IMR-90 (cell line): ENCODE results near the gene APOC1. TPM values are rescaled to one million over a fixed set of nuclear protein-coding genes. Genes with fewer than 3 reads are reported as not detected.

Source experiments
- ATAC-seq: fragments of 200-7000 bp; cut with Tn5 transposase; 2 replicates; pipeline ENCODE4 v1.9.1; 2020; ENCODE audit warnings: low read depth, mild to moderate bottlenecking, moderate library complexity
- BruUV-seq: library from RNA; stranded (reverse); fragments of 400-500 nt; replicated peaks from 2 replicates; lab custom pipeline; 2021; lab: Mats Ljungman, UMichigan
- CTCF ChIA-PET: fragments of 300-600 bp; formaldehyde crosslinking; extraction: SDS; loops from one replicate; lab custom pipeline; 2021; ENCODE audit warnings: antibody characterized with exemption; lab: Yijun Ruan, JAX
- POLR2A ChIA-PET: fragments of 300-600 bp; sonication (Branson Sonifier 250); formaldehyde crosslinking; loops from one replicate; lab custom pipeline; 2022; ENCODE audit warnings: antibody characterized with exemption; ENCODE audit not compliant: unreplicated experiment; lab: Charles Lee
- DNase-seq: peaks from one replicate; pipeline ENCODE4 v3.0.0; 2013
- H2AFZ ChIP-seq: replicated peaks from 2 replicates; pipeline ENCODE3; 2013; ENCODE audit warnings: low read length, mild to moderate bottlenecking; ENCODE audit not compliant: poor library complexity
- H2AK5ac ChIP-seq: 2 replicates; pipeline ENCODE4 v1.6.1; 2013; ENCODE audit warnings: low read depth, low read length, inconsistent platforms
- H2AK9ac ChIP-seq: replicated peaks from 2 replicates; pipeline ENCODE3; 2013; ENCODE audit warnings: mild to moderate bottlenecking, low read depth, low read length, moderate library complexity; ENCODE audit not compliant: poor library complexity
- H2BK120ac ChIP-seq: 2 replicates; pipeline ENCODE4 v1.6.1; 2013; ENCODE audit warnings: low read depth, low read length, inconsistent platforms
- H2BK15ac ChIP-seq: 3 replicates; pipeline ENCODE4 v1.6.1; 2013; ENCODE audit warnings: low read depth, low read length, inconsistent platforms
- H2BK20ac ChIP-seq: 2 replicates; pipeline ENCODE4 v1.6.1; 2013; ENCODE audit warnings: low read depth, mild to moderate bottlenecking, inconsistent platforms, low read length, moderate library complexity
- H2BK5ac ChIP-seq: 2 replicates; pipeline ENCODE4 v1.6.1; 2013; ENCODE audit warnings: mild to moderate bottlenecking, low read depth, low read length, inconsistent platforms; ENCODE audit not compliant: poor library complexity, severe bottlenecking
- H3K14ac ChIP-seq: replicated peaks from 2 replicates; pipeline ENCODE4 v1.6.1; 2013; ENCODE audit warnings: low read depth, low read length, inconsistent platforms
- H3K18ac ChIP-seq: 2 replicates; pipeline ENCODE4 v1.6.1; 2013; ENCODE audit warnings: low read depth, low read length, control low read depth
- H3K23ac ChIP-seq: 2 replicates; pipeline ENCODE4 v1.6.1; 2013; ENCODE audit warnings: low read depth, low read length, inconsistent platforms
- H3K27ac ChIP-seq: 2 replicates; pipeline ENCODE4 v1.5.1; 2013; ENCODE audit warnings: mild to moderate bottlenecking, control low read depth, low read length; ENCODE audit not compliant: insufficient read depth
- H3K27me3 ChIP-seq: 2 replicates; pipeline ENCODE4 v1.6.1; 2013; ENCODE audit warnings: low read length; ENCODE audit not compliant: control insufficient read depth, insufficient read depth
- H3K36me3 ChIP-seq: 2 replicates; pipeline ENCODE4 v1.6.1; 2013; ENCODE audit warnings: low read length, mixed read lengths; ENCODE audit not compliant: control insufficient read depth, insufficient read depth
- H3K4ac ChIP-seq: 2 replicates; pipeline ENCODE4 v1.6.1; 2013; ENCODE audit warnings: low read depth, low read length, inconsistent platforms
- H3K4me1 ChIP-seq: 2 replicates; pipeline ENCODE4 v1.6.1; 2013; ENCODE audit warnings: low read length, mixed read lengths; ENCODE audit not compliant: control insufficient read depth, insufficient read depth
- H3K4me2 ChIP-seq: 2 replicates; pipeline ENCODE4 v1.6.1; 2013; ENCODE audit warnings: low read depth, mild to moderate bottlenecking, control low read depth, low read length, moderate library complexity
- H3K4me3 ChIP-seq: 2 replicates; pipeline ENCODE4 v1.5.1; 2013; ENCODE audit warnings: low read depth, mild to moderate bottlenecking, control low read depth, low read length, moderate library complexity; ENCODE audit not compliant: insufficient read depth
- H3K56ac ChIP-seq: 2 replicates; pipeline ENCODE4 v1.6.1; 2013; ENCODE audit warnings: low read length, inconsistent platforms; ENCODE audit not compliant: insufficient read depth; ENCODE audit errors: extremely low read depth
- H3K79me1 ChIP-seq, 2 experiments: 2 replicates each; pipeline ENCODE4 v1.6.1; 2013; ENCODE audit warnings: low read length in 2 of 2, inconsistent platforms in 1 of 2, low read depth in 1 of 2
- H3K9ac ChIP-seq: 2 replicates; pipeline ENCODE4 v1.6.1; 2013; ENCODE audit warnings: low read depth, low read length, control low read depth
- H3K9me1 ChIP-seq: 2 replicates; pipeline ENCODE4 v1.6.1; 2013; ENCODE audit warnings: low read length, inconsistent platforms; ENCODE audit not compliant: insufficient read depth
- H3K9me3 ChIP-seq: 2 replicates; pipeline ENCODE4 v1.6.1; 2013; ENCODE audit warnings: low read length; ENCODE audit not compliant: control insufficient read depth, insufficient read depth
- H4K20me1 ChIP-seq: 2 replicates; pipeline ENCODE4 v1.6.1; 2013; ENCODE audit warnings: low read length, inconsistent platforms; ENCODE audit not compliant: insufficient read depth
- H4K5ac ChIP-seq: 2 replicates; pipeline ENCODE4 v1.6.1; 2013; ENCODE audit warnings: mild to moderate bottlenecking, low read depth, low read length, control low read depth
- H4K8ac ChIP-seq, 2 experiments: 2 replicates each; pipeline ENCODE4 v1.6.1; 2013; ENCODE audit warnings: low read depth in 2 of 2, low read length in 2 of 2, control low read depth in 1 of 2, inconsistent platforms in 1 of 2
- H4K91ac ChIP-seq: 2 replicates; pipeline ENCODE4 v1.6.1; 2013; ENCODE audit warnings: low read depth, low read length, inconsistent platforms; ENCODE audit not compliant: insufficient read depth
- BHLHE40 ChIP-seq: fragments of 150-350 bp; IDR thresholded peaks from 2 replicates; pipeline ENCODE4 v1.6.1; 2016; ENCODE audit warnings: mild to moderate bottlenecking, low read depth, low read length
- CEBPB ChIP-seq: IDR thresholded peaks from 2 replicates; pipeline ENCODE4 v1.6.1; 2012; ENCODE audit warnings: low read depth, low read length, improper control_type of control experiment
- CHD1 ChIP-seq: IDR thresholded peaks from 2 replicates; pipeline ENCODE4 v1.6.1; 2012; ENCODE audit warnings: low read depth, low read length, improper control_type of control experiment
- FOS ChIP-seq: fragments of 150-350 bp; IDR thresholded peaks from 2 replicates; pipeline ENCODE4 v1.6.1; 2016; ENCODE audit warnings: low read depth, low read length
- MAFK ChIP-seq: IDR thresholded peaks from 2 replicates; pipeline ENCODE4 v1.6.1; 2012; ENCODE audit warnings: low read depth, low read length, improper control_type of control experiment
- MAZ ChIP-seq: IDR thresholded peaks from 2 replicates; pipeline ENCODE4 v1.6.1; 2012; ENCODE audit warnings: low read depth, mild to moderate bottlenecking, low read length, improper control_type of control experiment, moderate library complexity, borderline replicate concordance
- MXI1 ChIP-seq: IDR thresholded peaks from 2 replicates; pipeline ENCODE4 v1.6.1; 2012; ENCODE audit warnings: low read depth, mild to moderate bottlenecking, low read length, moderate library complexity, borderline replicate concordance
- RCOR1 ChIP-seq: IDR thresholded peaks from 2 replicates; pipeline ENCODE4 v1.6.1; 2012; ENCODE audit warnings: mild to moderate bottlenecking, low read length, improper control_type of control experiment; ENCODE audit not compliant: insufficient replicate concordance
- SMC3 ChIP-seq: fragments of 150-350 bp; IDR thresholded peaks from 2 replicates; pipeline ENCODE4 v1.6.1; 2016; ENCODE audit warnings: low read depth, mild to moderate bottlenecking, antibody characterized with exemption, low read length, moderate library complexity
- WGBS, 2 experiments: methylation state at CpG; one replicate each; pipeline versions ENCODE4 v1.1.5 to v1.1.7; 2013; ENCODE audit warnings: missing lambda C conversion rate in 2 of 2; ENCODE audit not compliant: insufficient read length in 1 of 2; ENCODE audit errors: extremely low coverage in 2 of 2; 5-methylcytosine and 5-hydroxymethylcytosine counted together
- dilution Hi-C: fragments of 300-500 bp; cut with HindIII; formaldehyde crosslinking; loops from one replicate; pipeline ENCODE4 v1.14.3; 2018; ENCODE audit warnings: low sequenced_read_pairs; ENCODE audit not compliant: unreplicated experiment
- in situ Hi-C: fragments of 300-500 bp; cut with MboI; formaldehyde crosslinking; loops from 3 replicates; pipeline ENCODE4 v1.14.3; 2019; ENCODE audit warnings: low sequenced_read_pairs, inconsistent platforms, mixed read lengths
- intact Hi-C: fragments of 100-400 bp; cut with micrococcal nuclease; formaldehyde crosslinking; loops from 2 replicates; pipeline ENCODE4 v1.10.0; 2022
- polyA plus RNA-seq, 3 experiments: library from polyadenylated mRNA; depleted of rRNA; stranded (reverse); fragments of >200 nt; gene quantifications; 2 replicates each; pipeline ENCODE4 v1.2.3, GENCODE V29; 2012; ENCODE audit warnings: low replicate concordance in 1 of 3
- total RNA-seq: library from RNA; depleted of rRNA; stranded (reverse); fragments of >200 nt; gene quantifications from 2 replicates; pipeline ENCODE4 v1.2.3, GENCODE V29; 2012
- TF ChIP-seq, protein P1 (sequence below): conservative IDR thresholded peaks from 2 replicates; pipeline ENCODE4 v1.5.1; 2012; ENCODE audit warnings: mild to moderate bottlenecking, low read depth, low read length, improper control_type of control experiment
- TF ChIP-seq, protein P2 (sequence below): fragments of 150-350 bp; IDR thresholded peaks from 2 replicates; pipeline ENCODE4 v1.6.1; 2016; ENCODE audit warnings: low read depth, mild to moderate bottlenecking, low read length, moderate library complexity, borderline replicate concordance

Gene APOC1
- total and polyA plus RNA-seq, 2 of the 4 experiments (the other 2 are of a cell fraction) = 1.1 TPM; not detected in 1

DNA sequence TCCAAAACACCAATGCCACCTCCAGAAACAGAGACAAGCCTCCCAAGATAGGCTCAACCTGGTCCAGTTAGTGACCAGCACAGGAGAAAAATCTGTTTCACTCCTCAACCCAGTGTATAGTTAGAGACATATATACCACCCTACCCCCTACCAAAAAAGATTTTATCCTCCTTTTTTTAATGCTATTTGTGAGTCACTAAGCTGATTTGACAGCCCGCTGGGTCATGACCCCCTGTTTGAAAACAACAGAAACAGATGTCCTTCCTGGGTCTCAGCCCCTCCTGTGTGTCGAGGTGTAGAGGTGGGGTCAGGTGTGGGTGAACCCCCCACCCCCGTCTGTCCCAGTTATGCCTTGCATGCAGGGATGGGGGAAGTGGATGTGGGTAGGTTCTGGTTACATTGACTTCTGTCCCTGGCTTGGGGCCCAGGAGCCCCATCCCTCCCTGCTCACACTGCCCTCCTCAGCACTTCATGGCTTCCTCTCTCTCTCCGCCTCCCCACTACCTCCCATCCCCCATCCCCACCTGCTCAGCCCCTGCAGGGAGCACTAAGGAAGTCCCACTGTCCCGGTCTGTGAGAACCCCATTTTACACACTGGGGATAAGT, 37.4 kb upstream of the APOC1 start:
- Histone ChIP-seq H3K79me1 (peaks cover 22 to 69% of the 10 kb centered on the region in 2 experiments), H3K9ac (no peak overlapping the region), H3K36me3 (peaks cover 78% of the 10 kb centered on the region), H3K14ac (no peak overlapping the region), H3K27me3 (no peaks in the 10 kb centered on the region), H2BK120ac (no peak overlapping the region), H3K4ac (no peak overlapping the region), H3K4me1 (no peaks in the 10 kb centered on the region), H2BK20ac (peak overlapping the region; percentile 39; the same call in 1 of the 2 replicates), H3K23ac (no peak overlapping the region; the same call in 1 of the 2 replicates), H3K18ac (no peak overlapping the region), H2BK15ac (no peak overlapping the region), H3K9me1 (peaks cover 11% of the 10 kb centered on the region; the same call in 1 of the 2 replicates), H4K91ac (no peak overlapping the region), H3K4me3 (no peak overlapping the region), H4K8ac (no peak overlapping the region), H2AFZ (no peak overlapping the region), H2AK9ac (no peak overlapping the region), H3K4me2 (no peak overlapping the region), H4K20me1 (peaks cover 20% of the 10 kb centered on the region), H2AK5ac (no peak overlapping the region), H3K56ac (no peak overlapping the region), H3K27ac (no peak overlapping the region), H2BK5ac (no peak overlapping the region), H3K9me3 (no peaks in the 10 kb centered on the region), H4K5ac (no peak overlapping the region)
- intact Hi-C loops (no loop called here), in situ Hi-C loops (no loop called here), dilution Hi-C loops (no loop called here)
- ChIA-PET POLR2A (no interaction called here), CTCF (no interaction called here)
- no CpG with 5 or more reads among the region's 5 CpGs for WGBS, 2 experiments
- DNase-seq (no peak), ATAC-seq (no peak)
- no TSS peak for BruUV-seq
- TF ChIP-seq RCOR1 (no peak), MXI1 (no peak), MAFK (no peak), MAZ (no peak), CHD1 (no peak), FOS (no peak), BHLHE40 (no peak), CEBPB (no peak), SMC3 (no peak)
- TF ChIP-seq, protein P1, sequence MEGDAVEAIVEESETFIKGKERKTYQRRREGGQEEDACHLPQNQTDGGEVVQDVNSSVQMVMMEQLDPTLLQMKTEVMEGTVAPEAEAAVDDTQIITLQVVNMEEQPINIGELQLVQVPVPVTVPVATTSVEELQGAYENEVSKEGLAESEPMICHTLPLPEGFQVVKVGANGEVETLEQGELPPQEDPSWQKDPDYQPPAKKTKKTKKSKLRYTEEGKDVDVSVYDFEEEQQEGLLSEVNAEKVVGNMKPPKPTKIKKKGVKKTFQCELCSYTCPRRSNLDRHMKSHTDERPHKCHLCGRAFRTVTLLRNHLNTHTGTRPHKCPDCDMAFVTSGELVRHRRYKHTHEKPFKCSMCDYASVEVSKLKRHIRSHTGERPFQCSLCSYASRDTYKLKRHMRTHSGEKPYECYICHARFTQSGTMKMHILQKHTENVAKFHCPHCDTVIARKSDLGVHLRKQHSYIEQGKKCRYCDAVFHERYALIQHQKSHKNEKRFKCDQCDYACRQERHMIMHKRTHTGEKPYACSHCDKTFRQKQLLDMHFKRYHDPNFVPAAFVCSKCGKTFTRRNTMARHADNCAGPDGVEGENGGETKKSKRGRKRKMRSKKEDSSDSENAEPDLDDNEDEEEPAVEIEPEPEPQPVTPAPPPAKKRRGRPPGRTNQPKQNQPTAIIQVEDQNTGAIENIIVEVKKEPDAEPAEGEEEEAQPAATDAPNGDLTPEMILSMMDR = no peak
- TF ChIP-seq, protein P2, sequence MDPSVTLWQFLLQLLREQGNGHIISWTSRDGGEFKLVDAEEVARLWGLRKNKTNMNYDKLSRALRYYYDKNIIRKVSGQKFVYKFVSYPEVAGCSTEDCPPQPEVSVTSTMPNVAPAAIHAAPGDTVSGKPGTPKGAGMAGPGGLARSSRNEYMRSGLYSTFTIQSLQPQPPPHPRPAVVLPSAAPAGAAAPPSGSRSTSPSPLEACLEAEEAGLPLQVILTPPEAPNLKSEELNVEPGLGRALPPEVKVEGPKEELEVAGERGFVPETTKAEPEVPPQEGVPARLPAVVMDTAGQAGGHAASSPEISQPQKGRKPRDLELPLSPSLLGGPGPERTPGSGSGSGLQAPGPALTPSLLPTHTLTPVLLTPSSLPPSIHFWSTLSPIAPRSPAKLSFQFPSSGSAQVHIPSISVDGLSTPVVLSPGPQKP = no peak
